ENCODE data around the gene KRT31. TPM values are rescaled to one million over a fixed set of nuclear protein-coding genes. Genes with fewer than 3 reads are reported as not detected.

KRT31 gene
- total and polyA plus RNA-seq, 2 of the 4 experiments (the other 2 are of a cell fraction), result 0.05 TPM; not detected in 1

GRCh38 chr17:41391535-41391934 lies 5.9 kb downstream of the KRT31 start:
- peak overlapping the region; percentile 29; the same call in 1 of the 2 replicates for H2BK20ac ChIP-seq (ENCODE audit: low read depth, low read length)
- intact Hi-C loops (cut with micrococcal nuclease), result no loop called here

More at GRCh38 chr17:41391535-41391934, 5.9 kb downstream of the KRT31 start:
- Histone ChIP-seq H2BK120ac (ENCODE audit: low read depth, low read length) (no peak overlapping the region), H3K18ac (ENCODE audit: low read depth, low read length) (no peak overlapping the region), H2BK5ac (ENCODE audit: low read depth, low read length, poor library complexity, severe bottlenecking) (no peak overlapping the region), H3K36me3 (ENCODE audit: control insufficient read depth, insufficient read depth, low read length) (no peaks in the 10 kb centered on the region), H4K20me1 (ENCODE audit: insufficient read depth, low read length) (no peaks in the 10 kb centered on the region), H2AK9ac (replicated peaks; ENCODE audit: low read depth, low read length, poor library complexity) (no peak overlapping the region), H3K4me2 (ENCODE audit: low read depth, low read length) (no peak overlapping the region), H3K56ac (ENCODE audit: extremely low read depth, insufficient read depth, low read length) (no peak overlapping the region), H3K27me3 (ENCODE audit: control insufficient read depth, insufficient read depth, low read length) (no peaks in the 10 kb centered on the region), H2AFZ (replicated peaks; ENCODE audit: low read length, poor library complexity) (no peak overlapping the region), H3K9me3 (ENCODE audit: control insufficient read depth, insufficient read depth, low read length) (no peaks in the 10 kb centered on the region), H2AK5ac (ENCODE audit: low read depth, low read length) (no peak overlapping the region), H3K14ac (replicated peaks; ENCODE audit: low read depth, low read length) (no peak overlapping the region), H3K27ac (ENCODE audit: insufficient read depth, low read length) (no peak overlapping the region), H2BK15ac (ENCODE audit: low read depth, low read length) (no peak overlapping the region), H3K4me1 (ENCODE audit: control insufficient read depth, insufficient read depth, low read length) (peaks cover 5% of the 10 kb centered on the region; the same call in 1 of the 2 replicates), H3K9me1 (ENCODE audit: insufficient read depth, low read length) (no peaks in the 10 kb centered on the region; the same call in 1 of the 2 replicates), H4K5ac (ENCODE audit: low read depth, low read length) (no peak overlapping the region), H3K9ac (ENCODE audit: low read depth, low read length) (no peak overlapping the region), H3K23ac (ENCODE audit: low read depth, low read length) (no peak overlapping the region), H3K4ac (ENCODE audit: low read depth, low read length) (no peak overlapping the region), H4K91ac (ENCODE audit: insufficient read depth, low read depth, low read length) (no peak overlapping the region), H4K8ac (ENCODE audit: low read depth in 2 of 2, low read length in 2 of 2) (no peak overlapping the region), H3K4me3 (ENCODE audit: insufficient read depth, low read depth, low read length) (no peak overlapping the region), H3K79me1 (ENCODE audit: low read depth in 1 of 2, low read length in 2 of 2) (no peaks in the 10 kb centered on the region)
- BruUV-seq (replicated peaks), result no TSS peak
- dilution Hi-C loops (cut with HindIII; ENCODE audit: low sequenced_read_pairs, unreplicated experiment), result no loop called here
- CTCF ChIA-PET, result interaction anchor here (1.2 kb wide), 1 partner anchor 13 kb away, joined by 4 read pairs; no protein-coding TSS in a partner anchor
- no CpG with 5 or more reads among the region's 2 CpGs for WGBS, 2 experiments (ENCODE audit: extremely low coverage in 2 of 2, insufficient read length in 1 of 2)
- in situ Hi-C loops (cut with MboI; ENCODE audit: low sequenced_read_pairs), result no loop called here
- DNase-seq, result no peak
- POLR2A ChIA-PET (ENCODE audit: unreplicated experiment), result no interaction called here
- ATAC-seq (ENCODE audit: low read depth), result no peak
- TF ChIP-seq FOS (IDR thresholded peaks at IDR 0.05; ENCODE audit: low read depth, low read length) (no peak), MAZ (IDR thresholded peaks at IDR 0.05; ENCODE audit: borderline replicate concordance, low read depth, low read length) (no peak), USF2 (IDR thresholded peaks at IDR 0.05; ENCODE audit: low read depth, low read length) (no peak), MAFK (IDR thresholded peaks at IDR 0.05; ENCODE audit: low read depth, low read length) (no peak), CEBPB (IDR thresholded peaks at IDR 0.05; ENCODE audit: low read depth, low read length) (no peak), BHLHE40 (IDR thresholded peaks at IDR 0.05; ENCODE audit: low read depth, low read length) (no peak), MXI1 (IDR thresholded peaks at IDR 0.05; ENCODE audit: borderline replicate concordance, low read depth, low read length) (no peak), RAD21 (IDR thresholded peaks at IDR 0.05; ENCODE audit: low read length) (no peak), RCOR1 (IDR thresholded peaks at IDR 0.05; ENCODE audit: insufficient replicate concordance, low read length) (no peak), RFX5 (IDR thresholded peaks at IDR 0.05; ENCODE audit: low read depth, low read length) (no peak), POLR2A (IDR thresholded peaks at IDR 0.05; ENCODE audit: low read depth, low read length) (no peak), ELK1 (IDR thresholded peaks at IDR 0.05; ENCODE audit: borderline replicate concordance, low read depth, low read length) (no peak), SMC3 (IDR thresholded peaks at IDR 0.05; ENCODE audit: low read depth, low read length) (no peak), NFE2L2 (IDR thresholded peaks at IDR 0.05; ENCODE audit: low read depth, low read length) (no peak)
- TF ChIP-seq, protein P1, sequence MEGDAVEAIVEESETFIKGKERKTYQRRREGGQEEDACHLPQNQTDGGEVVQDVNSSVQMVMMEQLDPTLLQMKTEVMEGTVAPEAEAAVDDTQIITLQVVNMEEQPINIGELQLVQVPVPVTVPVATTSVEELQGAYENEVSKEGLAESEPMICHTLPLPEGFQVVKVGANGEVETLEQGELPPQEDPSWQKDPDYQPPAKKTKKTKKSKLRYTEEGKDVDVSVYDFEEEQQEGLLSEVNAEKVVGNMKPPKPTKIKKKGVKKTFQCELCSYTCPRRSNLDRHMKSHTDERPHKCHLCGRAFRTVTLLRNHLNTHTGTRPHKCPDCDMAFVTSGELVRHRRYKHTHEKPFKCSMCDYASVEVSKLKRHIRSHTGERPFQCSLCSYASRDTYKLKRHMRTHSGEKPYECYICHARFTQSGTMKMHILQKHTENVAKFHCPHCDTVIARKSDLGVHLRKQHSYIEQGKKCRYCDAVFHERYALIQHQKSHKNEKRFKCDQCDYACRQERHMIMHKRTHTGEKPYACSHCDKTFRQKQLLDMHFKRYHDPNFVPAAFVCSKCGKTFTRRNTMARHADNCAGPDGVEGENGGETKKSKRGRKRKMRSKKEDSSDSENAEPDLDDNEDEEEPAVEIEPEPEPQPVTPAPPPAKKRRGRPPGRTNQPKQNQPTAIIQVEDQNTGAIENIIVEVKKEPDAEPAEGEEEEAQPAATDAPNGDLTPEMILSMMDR (conservative IDR thresholded peaks at IDR 0.05; ENCODE audit: low read depth, low read length), result no peak
